Iris pigment epithelial cell (primary cell): ENCODE measurements around the gene TES.
A peak's percentile ranks its signal among the peaks of the same experiment; 100 is the strongest.
"Not testable (repeated sequence)": the region's sequence is repeated elsewhere in the genome, so short reads cannot be mapped to it uniquely, and the experiment has no call there.

Experiments
- DNase-seq: peaks from one replicate; pipeline ENCODE4 v3.0.0-alpha.2; 2011; ENCODE audit warnings: low read depth

TES gene

DNA sequence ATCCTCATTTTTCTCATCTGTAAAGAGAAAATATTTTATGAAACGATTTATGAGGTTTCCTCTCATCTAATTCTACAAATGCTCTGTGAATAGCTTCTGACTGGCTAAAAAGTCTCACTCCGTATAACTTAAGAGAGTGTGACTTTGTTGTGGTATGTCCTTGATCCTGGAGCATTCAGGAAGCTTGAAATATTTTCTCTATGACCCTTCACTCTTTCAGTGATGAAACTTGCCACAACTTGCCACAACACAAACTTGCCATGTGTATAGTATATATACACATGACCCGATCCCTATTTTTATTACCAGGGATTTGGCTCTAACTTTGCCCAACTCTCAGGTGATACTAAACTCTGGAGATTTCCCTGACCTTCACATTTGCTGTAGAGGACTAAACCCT lies 74.1 kb downstream of the TES start:
- peak; percentile 61 for DNase-seq

DNA sequence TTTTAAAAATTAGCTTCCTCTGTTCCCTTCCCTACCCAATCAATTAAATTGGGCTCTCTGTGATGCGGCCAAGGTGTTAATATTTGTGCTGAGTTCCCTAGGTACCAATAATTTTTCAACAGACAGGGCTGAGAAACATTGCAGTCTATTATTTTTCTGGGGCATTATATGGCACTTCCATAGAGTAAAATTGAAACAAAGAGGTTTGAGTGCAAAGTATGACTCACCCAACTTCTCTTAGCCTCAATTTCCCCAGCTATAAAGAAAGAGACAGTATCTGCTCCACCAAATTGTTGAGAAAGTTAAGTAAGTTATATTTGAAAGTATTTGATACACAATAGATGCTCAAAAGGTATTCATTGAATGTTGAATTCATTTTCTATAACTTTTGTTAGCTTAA lies 74.9 kb downstream of the TES start:
- no peak for DNase-seq

DNA sequence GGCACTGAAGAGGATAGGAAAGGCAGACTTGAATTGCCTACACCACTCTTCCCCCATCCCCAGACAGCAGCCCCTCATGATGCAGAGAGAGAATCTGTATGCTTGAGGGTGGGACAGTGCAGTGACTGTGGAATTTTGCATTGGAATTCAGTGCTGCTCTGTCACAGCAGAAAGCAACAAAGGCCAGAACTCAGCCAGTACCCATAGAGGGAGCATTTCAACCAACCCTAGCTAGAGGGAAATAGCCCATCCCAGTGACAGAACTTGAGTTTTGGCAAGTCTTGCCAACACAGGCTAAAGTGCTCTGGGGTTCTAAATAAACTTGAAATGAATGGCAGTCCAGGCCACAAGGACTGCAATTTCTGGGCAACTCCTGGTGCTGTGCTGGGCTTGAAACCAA lies 80.4 kb downstream of the TES start:
- no peak for DNase-seq

DNA sequence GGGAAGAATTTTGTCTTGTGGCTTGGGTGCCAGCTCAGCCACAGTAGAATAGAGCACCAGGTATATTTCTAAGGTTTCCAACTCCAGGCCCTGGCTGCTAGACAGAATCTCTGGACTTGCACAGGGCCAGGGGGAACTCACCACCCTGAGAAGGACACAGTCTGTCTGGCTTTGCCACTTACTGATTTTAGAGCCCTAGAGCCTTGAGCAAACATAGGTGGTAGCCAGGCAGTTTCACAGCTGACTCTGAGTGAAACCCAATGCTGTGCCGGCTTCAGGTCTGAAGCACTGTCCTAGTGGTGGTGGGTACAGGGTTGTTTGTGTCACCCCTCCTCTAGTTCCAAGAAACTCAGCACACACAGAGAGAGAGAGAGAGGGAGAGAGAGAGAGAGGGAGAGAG lies 81.6 kb downstream of the TES start:
- no peak for DNase-seq

DNA sequence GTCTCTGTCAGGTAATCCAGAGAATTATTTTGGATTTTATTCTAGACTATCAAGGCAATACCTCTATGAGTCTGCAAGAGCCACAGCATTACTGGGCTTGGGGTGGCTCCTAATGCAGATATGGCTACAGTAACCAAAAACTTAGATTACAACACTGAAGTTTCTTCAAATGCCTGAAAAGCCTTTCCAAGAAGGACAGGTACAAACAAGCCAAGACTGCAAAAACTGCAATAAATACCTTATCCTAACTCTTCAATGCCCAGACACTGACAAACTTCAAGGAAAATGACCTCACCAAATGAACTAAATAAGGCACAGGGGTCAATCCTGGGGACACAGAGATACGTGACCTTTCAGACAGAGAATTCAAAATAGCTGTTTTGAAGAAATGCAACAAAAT lies 82.0 kb downstream of the TES start:
- no peak for DNase-seq

DNA sequence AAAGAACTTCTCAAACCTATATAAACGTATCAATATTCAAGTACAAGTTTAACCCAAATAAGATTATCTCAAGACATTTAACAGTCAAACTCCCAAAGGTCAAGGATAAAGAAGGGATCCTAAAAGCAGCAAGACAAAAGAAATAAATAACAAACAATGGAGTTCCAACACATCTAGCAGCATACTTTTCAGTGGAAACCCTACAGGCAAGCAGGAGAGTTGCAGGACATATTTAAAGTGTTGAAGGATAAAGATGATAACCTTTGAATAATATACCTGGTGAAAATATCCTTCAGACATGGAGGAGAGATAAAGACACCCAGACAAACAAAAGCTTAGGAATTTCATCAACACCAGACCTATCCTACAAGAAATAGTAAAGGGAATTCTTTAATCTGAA lies 82.8 kb downstream of the TES start:
- DNase-seq, result no peak

DNA sequence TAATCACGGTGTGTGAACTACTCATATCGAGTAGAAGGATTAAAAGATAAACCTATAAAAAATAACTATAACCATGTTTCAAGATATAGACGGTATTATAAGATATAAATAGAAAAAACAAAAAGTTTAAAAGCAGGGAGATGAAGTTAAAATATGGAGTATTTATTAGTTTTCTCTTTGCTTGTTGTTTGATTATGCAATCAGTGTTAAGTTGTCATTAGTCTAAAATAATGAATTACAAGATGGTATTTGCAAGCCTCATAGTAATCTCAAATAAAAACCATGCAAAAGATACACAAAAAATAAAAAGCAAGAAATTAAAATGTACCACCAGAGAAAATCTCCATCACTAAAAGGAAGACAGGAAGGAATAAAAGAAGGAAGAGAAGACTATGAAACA lies 83.3 kb downstream of the TES start:
- no peak for DNase-seq

DNA sequence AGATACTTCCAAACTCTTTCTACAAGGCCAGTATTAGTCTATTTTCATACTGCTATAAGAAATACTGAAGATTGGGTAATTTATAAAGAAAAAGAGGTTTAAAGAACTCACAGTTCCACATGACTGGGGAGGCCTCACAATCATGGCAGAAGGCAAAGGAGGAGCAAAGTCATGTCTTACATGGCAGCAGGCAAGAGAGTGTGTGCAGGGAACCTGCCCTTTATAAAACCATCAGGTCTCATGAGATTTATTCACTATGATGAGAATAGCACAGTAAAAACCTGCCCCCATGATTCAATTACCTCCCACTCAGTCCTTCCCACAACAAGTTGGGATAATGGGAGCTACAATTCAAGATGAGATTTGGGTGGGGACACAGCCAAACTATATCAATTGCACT lies 85.6 kb downstream of the TES start:
- DNase-seq, result not testable (repeated sequence)

DNA sequence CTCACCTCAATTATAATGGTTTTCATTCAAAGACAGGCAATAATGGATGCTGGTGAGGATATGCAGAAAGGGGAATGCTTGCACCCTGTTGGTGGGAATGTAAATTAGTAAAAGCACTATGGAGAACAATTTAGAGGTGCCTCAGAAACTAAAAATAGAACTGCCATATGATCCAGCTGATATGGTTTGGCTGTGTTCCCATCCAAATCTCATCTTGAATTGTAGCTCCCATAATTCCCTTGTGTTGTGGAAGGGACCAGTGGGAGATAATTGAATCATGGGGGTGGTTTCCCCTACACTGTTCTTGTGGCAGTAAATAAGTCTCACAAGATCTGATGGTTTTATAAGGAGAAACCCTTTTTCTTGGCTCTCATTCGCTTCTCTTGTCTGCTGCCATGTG lies 87.7 kb downstream of the TES start:
- no peak for DNase-seq

DNA sequence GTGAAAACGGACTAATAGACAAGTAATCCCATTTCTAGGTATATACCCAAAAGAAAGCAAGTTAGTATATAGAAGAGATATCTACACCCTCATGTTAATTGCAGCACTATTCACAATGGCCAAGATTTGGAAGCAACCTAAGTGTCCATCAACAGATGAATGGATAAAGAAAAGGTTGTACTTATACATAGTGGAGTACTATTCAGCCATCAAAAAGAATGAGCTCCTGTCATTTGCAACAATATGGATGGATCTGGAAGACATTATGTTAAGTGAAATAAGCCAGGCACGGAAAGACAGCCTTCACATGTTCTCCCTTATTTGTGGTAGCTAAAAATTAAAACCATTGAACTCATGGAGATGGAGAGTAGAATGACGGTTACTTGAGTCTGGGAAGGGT lies 88.2 kb downstream of the TES start:
- DNase-seq, result no peak

DNA sequence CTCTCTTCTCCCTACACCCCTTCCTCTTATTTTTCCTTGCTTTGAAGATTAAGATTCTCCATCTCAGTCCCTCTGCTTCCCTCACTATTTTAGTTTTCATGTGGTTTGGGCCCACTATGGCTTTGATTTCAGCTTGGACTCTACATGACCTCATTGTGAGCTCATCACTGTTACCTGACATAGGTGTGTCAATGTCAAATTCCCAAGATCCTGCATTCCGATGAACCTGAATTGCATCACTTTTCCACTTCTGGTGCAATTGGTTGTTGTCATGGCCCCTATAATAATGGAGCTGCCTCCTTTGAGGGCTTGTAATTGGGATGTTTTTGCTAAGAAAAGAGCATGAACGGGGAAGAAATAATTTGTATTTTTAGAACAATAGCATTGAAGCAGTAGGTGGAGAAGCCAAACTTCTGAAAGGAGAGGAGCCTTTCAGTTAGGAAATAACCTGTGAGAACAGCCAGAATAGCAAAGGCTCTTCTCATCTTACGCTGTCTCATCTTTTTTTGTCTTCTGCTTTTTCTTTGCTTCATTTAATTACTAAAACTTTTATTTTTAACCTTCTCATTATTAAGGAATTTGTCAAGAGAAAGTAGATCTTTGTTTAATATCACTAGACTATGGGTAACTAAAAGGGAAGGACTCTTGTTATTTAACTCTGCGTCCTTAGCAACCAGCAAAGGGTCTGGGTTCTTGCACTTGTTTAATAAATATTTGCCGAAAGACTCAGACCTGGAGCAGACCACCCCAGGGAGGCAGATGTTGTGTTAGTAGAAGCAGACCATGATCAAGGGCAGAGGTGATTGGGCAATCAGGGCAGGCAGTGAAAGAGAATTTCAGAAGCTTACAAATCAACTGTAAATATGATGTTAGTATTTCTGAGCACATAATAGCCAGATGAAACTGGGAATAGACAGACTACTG lies 95.4 kb downstream of the TES start:
- peak; percentile 53 for DNase-seq

DNA sequence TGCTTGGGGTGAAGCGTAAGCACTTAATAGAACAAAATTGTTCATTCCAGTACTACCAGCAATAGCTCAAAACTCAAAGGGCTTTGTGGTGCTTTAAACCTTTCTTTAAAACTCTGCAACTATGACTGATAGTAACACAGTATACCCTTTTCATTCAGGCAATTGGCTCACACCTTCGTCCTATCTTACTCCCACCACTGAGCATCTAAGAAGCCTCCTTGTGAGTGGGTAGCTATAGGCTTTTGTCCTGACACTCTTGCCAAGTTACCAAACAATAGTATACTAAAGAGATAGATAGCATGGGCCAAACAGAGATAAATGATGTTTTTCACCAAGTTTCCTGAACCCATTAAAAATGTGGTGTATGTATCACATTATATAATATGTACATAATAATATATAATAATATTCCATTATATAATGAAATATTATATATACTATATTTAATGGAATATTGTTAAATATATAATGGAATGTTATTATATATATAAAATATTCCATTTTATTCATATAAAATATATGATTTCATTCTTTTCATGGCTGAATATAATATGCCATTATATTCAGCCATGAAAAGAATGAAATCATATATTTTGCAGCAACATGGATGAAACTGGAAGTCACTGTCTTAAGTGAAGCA lies 96.2 kb downstream of the TES start:
- no peak for DNase-seq

DNA sequence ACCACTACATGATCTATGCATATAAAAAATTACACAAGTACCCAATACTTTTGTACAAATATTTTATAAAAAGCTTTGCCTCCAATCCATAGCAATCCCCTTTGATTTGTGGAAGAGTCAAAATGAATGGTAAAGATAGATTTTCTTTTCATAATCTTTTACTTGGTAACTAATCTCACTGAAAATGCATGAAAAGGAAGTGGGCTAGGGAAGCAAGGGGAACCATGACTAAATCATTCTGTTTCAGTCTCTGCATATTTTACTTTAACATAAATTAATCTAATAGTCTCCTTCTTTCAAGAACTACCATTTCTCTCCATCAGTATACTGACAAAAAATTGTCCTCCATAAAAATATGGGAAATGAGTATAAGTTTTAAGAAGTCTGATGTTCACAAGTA lies 96.9 kb downstream of the TES start:
- DNase-seq, result no peak
